ENCODE results near the gene KRTAP5-4.
"Not testable (repeated sequence)": the region's sequence is repeated elsewhere in the genome, so short reads cannot be mapped to it uniquely, and the experiment has no call there.

KRTAP5-4 gene

GRCh38 chr11:1622086-1622485, at the start of gene KRTAP5-4:
TSS of gene KRTAP5-4 (minus strand) at chr11:1622138. CDS start at chr11:1622093, 45 bp downstream.
- DNase-seq (ENCODE audit: low read depth in 2 of 2), result no peak

DNA sequence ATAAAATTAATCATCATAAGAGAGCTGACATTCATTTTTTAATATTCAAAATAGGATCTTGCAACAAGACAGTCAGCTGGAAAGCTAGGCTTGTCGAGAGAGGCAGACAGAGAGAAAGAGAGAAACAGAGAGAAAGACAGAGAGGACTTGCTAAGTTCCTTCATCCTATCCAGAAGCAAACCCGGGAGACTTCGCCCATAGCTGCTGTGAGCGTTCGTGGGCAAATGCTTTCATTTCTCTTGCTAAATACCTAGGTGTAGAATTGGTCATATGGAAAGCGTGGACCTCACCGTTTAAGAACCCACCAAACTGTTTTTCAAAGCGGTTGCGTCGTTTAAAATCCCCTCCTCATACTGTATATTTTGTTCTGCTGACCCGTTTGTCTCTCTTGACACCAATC, 49.7 kb upstream of the KRTAP5-4 start:
- no peak for DNase-seq (ENCODE audit: low read depth in 2 of 2)

GRCh38 chr11:1670905-1671371, 49.0 kb upstream of the KRTAP5-4 start:
- no peak for DNase-seq (ENCODE audit: low read depth in 2 of 2)

- DNase-seq (ENCODE audit: low read depth in 2 of 2), result not testable (repeated sequence)
These were observed 48.5 kb upstream of the KRTAP5-4 start for GRCh38 chr11:1670457-1670856.

GRCh38 chr11:1669546-1670218, 47.7 kb upstream of the KRTAP5-4 start:
- DNase-seq (ENCODE audit: low read depth in 2 of 2), result no peak

DNA sequence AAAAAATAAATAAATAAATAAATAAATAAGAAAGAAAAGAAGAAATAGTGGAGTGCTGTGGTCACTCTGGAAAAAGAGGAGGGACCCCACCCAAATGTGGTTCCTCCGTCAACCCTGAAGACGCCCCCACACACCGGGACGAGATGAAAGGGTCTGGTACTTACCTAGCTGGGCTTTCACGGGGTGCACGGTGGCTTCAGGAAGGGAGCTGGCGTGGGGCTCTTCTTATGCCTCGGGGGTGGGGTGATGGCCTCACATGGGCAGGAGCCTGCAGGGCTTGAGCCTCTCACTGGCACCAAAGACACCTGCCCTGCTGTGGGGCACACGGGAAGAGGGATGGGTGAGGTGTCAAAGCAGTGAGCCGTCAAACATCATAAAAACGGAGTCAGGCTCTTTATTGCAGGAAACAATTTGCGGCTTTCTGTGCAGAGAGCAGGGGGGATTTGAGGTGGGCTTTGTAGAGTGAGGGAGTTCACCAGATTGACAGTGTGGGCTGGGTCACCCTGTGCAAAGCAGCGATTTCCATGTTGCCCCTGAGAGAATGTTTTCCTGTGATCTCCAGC, 47.1 kb upstream of the KRTAP5-4 start:
- no peak for DNase-seq (ENCODE audit: low read depth in 2 of 2)

- DNase-seq (ENCODE audit: low read depth in 2 of 2), result no peak
These were observed 46.0 kb upstream of the KRTAP5-4 start for GRCh38 chr11:1667906-1668305.

DNA sequence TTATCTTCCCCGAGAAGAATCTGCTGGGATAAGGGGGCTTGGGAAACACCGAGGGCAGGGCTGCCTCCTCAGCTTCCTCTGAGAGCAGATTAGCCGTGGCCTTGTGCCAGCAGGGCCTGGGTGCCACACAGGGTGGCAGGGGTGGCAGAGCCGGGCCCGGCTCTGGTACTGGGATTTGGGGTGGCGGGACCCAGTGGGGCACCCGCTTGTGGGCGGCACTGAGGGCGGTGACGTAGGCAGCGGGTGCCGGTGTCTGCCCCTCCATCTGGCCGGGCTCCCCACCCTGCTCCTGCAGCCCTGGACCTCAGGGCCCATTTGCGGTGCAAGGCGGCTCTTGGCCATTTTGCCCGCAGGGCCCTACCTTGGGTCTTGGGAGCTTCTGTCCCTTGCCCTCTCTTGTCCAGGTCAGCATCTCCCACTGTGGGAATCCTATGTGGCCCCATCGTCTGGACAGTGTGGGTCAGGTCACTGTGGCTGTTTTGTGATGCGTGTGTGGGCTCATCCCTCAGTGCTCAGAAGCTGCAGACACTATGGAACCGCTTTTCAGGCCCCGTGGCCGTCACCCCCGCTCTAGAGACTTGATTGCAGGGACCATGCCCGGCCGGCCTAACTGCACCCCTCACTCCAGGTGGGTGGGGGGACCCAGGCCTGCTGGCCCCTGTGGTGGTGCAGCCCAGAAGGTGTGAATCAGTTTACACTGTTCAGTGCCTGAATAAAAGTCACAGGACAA, 45.3 kb upstream of the KRTAP5-4 start:
- DNase-seq (ENCODE audit: low read depth in 2 of 2), result no peak

DNA sequence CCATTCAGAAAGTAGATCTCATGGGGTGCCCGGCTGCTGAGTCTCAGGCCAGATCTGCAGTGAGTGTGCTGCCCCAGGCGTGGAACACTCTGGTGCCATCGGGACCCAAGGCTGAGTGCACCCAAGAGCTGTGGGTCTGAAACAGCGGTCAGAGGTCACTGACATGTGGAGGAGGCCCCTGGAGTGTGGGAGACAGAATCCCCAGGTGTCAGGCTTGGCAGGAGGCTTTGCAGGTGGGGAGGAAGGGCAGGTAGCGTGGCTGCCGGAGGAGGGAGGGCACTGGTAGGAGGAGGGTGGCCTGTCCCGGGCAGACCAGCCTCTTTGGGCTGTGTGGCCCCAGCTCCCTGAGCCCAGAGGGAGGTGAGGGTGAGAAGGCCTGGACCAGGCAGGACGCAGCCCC, 43.4 kb upstream of the KRTAP5-4 start:
- DNase-seq (ENCODE audit: low read depth in 2 of 2), result no peak

- DNase-seq (ENCODE audit: low read depth in 2 of 2), result not testable (repeated sequence)
These were observed 40.9 kb upstream of the KRTAP5-4 start for GRCh38 chr11:1662699-1663283.

DNA sequence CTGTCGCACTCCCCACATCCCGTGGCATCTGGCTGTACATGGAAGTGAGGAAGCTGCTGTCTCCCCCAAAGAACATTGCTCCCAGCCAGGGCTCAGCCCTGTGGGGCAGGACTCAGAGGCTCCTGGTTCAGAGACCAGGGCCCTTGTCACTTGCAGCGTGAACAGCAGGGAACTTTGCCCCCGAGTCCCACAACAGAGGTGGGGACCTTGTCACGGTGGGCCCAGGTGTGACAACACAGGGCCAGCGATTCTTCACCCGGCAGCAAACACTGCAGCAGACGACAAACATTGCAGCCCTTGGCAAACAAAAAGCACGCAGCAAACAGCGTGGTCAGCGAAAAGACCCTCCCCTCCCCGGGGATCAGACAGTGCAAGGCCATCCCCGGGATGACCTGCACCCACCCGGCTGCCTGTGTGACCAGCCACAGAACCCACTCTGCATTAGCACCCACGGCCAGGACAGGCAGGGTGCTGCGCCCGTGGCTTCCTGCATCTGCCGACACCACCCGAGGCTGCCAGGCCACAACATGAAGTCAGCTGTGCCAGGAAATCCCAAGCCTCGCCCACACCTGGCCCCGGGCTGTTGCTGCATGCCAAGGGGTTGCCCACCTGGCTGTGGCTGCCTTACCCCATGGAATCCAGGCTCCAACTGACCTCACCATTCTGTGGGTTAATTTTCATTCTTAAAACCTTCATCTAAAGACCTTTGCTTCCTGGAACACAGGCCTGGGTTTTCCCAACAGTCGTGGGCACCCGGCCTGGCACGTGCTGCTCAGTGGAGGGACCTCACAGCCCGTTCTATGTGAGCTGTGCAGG, 39.7 kb upstream of the KRTAP5-4 start:
- not testable (repeated sequence) for DNase-seq (ENCODE audit: low read depth in 2 of 2)

DNA sequence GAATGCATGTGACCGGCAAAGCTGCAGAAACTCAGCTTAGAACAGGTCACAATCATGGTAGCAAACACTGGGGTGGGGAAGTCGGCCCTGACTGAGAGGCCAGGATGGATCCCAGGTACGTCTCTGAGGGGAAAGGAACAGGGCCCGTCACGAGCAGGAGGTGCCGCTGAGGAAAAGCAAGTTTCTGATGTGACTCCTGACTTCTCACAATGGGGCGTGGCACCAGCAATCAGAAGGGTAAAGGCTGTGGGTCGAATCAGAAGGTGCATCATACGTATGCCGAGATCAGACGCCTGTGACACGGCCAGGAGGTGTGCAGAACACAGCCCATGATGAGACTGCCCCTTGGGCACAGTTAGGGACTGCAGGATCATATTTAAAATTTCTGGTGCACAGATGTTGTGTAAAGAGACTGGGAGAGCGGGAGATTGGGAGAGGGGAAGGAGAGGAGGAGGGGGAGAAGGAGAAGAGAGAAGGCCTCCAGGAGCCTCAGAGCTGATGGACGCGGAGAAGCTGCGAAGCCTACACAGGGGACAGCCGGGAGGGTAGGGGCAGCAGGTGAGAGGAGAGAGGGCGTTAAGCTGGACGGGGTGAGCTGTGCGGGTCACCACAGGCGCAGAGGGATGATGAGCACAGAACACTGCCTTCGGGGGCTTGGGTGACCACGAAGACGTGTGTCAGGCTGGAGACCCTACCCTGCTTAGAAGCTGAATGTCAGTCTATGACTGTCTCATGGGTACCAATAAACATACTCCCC, 38.4 kb upstream of the KRTAP5-4 start:
- no peak for DNase-seq (ENCODE audit: low read depth in 2 of 2)

DNA sequence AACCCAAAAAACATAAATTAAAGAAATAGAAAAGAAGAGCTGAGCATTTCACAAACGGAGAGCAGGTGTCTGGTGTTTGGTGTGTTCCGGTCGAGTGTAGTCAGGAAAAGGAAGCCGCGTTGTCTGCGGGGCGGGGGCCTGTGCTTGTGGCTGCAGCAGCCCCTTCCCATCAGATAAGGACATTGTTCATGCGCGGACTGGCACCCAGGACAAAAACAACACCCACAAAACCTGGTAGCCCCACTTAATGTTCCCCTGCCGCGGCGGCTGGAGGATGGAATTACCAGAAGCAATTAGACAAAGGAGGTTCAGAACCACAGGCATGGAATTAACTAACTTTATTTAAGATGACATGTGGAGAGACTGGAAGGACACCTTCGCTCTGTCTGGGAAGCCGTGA, 37.6 kb upstream of the KRTAP5-4 start:
- no peak for DNase-seq (ENCODE audit: low read depth in 2 of 2)

DNA sequence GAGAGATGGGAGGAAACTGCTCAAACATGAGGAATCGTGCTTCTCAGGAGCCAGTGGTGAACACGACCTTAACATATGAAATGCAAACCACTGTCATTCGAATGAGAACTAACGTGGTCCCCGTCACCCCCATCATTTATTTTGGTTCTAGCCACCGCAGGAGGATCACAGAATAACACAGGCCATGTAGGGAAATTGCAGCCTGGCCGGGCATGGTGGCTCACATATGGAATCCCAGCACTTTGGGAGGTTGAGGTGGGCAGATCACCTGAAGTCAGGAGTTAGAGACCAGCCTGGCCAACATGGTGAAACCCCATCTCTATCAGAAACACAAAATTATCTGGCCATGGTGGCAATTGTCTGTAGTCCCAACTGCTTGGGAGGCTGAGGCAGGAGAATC, 34.7 kb upstream of the KRTAP5-4 start:
- no peak for DNase-seq (ENCODE audit: low read depth in 2 of 2)

DNA sequence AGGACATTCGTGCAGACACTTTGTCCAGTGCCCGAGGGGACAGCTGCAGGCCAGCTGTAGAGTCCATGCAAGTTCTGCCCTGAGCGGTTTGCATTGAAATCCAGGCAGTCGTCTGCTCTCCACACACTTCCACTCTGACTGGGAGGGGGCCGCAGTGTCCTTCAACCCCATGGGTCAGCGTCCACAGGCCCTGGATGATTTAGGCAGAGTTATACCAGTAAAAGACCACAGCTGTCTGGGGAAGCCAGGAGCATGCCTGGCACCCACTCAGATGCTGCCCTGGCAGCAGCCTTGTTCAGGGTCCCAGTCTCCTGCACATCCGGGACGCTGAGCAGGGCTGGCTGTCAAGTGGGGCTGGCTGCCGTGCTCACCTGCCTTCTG, 34.1 kb upstream of the KRTAP5-4 start:
- DNase-seq (ENCODE audit: low read depth in 2 of 2), result no peak

- no peak for DNase-seq (ENCODE audit: low read depth in 2 of 2)
These were observed 33.5 kb upstream of the KRTAP5-4 start for GRCh38 chr11:1655168-1656060.

DNA sequence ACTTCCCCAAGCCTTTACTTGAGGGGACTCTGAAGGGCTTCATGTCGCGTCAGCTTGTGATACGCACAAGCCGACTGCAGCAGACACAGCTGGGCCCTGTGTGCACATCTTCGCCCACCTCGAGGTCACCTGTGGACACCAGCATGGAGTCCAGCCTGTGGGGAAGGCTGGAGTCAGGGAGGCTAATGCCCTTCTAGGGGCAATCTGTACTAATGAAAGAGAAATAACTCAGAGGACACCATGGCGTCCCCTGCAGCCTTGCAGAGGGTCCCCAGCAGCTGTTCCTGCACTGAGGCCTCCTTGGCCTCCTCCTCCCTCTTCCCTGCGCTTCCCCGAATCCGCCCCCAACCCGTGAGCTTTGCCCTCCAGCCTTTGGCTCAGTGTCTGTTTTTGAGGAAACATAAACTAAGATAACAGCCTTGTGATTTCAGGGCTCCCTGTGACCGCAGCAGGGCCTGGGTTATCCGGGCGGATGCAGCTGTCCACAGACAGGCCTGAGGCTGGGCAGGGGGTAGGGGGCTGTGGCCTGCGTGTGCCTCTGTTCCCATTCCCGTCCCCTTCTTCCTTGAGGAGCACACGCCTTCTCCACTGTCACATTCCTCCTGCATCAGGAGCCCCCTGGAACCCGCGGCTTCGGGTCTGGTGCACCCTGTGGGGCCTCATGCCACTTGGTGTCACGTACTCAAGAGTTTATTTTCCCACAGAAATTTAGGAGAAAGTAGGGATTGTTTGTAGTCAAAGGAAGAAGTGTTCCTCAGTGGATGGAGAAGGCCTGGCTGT, 32.6 kb upstream of the KRTAP5-4 start:
- DNase-seq (ENCODE audit: low read depth in 2 of 2), result no peak

DNA sequence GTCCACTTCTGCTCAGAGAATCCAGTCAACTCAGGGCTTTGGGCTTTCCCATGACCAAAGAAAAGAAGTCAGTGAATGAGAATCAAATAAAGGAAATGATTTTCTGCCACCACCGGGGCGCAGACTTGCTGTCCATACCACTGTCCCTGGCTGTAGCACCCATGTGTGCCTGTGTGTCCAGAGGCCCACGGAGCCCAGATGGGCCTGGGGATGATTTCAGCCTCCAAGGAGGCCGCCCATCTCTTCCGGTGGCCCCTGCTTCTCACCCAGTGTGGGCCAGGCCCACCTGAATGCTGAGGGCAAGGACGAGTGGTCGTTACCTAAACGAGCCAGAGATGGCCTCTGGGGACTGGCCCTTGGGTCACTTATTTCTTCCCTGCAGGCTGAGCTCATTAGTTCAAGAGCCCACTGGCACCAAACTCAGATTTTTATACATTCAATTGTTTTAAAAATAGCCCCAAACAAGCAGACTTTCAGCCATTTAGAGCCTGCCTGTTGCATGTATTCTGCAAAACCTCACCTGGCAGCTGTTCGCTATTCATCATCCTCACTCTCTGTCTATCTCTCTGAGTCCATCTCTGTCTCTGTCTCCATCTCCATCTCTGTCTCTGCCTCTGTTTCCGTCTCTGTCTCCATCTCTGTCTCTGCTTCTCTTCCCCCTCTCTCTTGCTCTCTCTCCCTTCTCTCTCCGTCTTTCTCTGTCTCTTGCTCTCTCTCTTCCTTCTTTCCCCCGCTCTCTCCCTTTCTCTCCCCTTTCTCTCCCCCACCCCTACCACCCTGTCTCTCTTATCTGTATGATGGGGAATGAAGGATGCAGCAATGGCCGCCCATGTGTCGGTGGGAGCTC, 31.8 kb upstream of the KRTAP5-4 start:
- DNase-seq (ENCODE audit: low read depth in 2 of 2), result no peak
